ENCODE measurements around the gene ACVRL1. TPM values are rescaled to one million over a fixed set of nuclear protein-coding genes. Genes with fewer than 3 reads are reported as not detected.

ACVRL1 gene
- total RNA-seq, 4 donors from 2014 or later: 46.4 to 169 (median 56.8) TPM

GRCh38 chr12:51886021-51886710 lies 21.1 kb upstream of the ACVRL1 start:
- peaks cover 0 to 5% (median 0%) of the 10 kb centered on the region in 4 donors for H3K4me1 ChIP-seq
- peak overlapping the region in 3 of 4 donors; percentile 28 to 52 (median 35) for H3K27ac ChIP-seq
- TF ChIP-seq POLR2A (IDR thresholded peaks at IDR 0.05): no peak
- no peak for TF ChIP-seq CTCF (IDR thresholded peaks at IDR 0.05)
- no peaks in the 10 kb centered on the region for H3K36me3 ChIP-seq
- DNase-seq: peak in 2 of 3 donors; percentile 66 to 82
- H3K9me3 ChIP-seq: no peaks in the 10 kb centered on the region
- no peak overlapping the region for H3K4me3 ChIP-seq
- no peaks in the 10 kb centered on the region for H3K27me3 ChIP-seq

- Histone ChIP-seq H3K27me3 (no peaks in the 10 kb centered on the region), H3K27ac (no peak within 1 kb of the TSS), H3K9me3 (no peaks in the 10 kb centered on the region), H3K36me3 (no peaks in the 10 kb centered on the region), H3K4me1 (peaks cover 0 to 5% (median 0%) of the 10 kb centered on the region in 4 donors), H3K4me3 (no peak within 1 kb of the TSS)
- peak in 2 of 3 donors; percentile 67 to 68 for DNase-seq
- TF ChIP-seq CTCF (IDR thresholded peaks at IDR 0.05) (no peak), POLR2A (IDR thresholded peaks at IDR 0.05) (no peak)
Observed at GRCh38 chr12:51887476-51888315, 19.6 kb upstream of the ACVRL1 start, which contains the start of gene ANKRD33. Gene ANKRD33 (plus strand): TSS chr12:51888103. CDS start chr12:51888187, 84 bp downstream.

GRCh38 chr12:51888316-51889215 lies 18.7 kb upstream of the ACVRL1 start:
- no peaks in the 10 kb centered on the region for H3K27me3 ChIP-seq
- no peak overlapping the region for H3K4me3 ChIP-seq

GRCh38 chr12:51889216-51890132 lies 17.8 kb upstream of the ACVRL1 start:
- TF ChIP-seq CTCF (IDR thresholded peaks at IDR 0.05): no peak
- no peak for TF ChIP-seq POLR2A (IDR thresholded peaks at IDR 0.05)
- H3K9me3 ChIP-seq: no peaks in the 10 kb centered on the region
- H3K4me3 ChIP-seq: no peak overlapping the region
- H3K36me3 ChIP-seq: no peaks in the 10 kb centered on the region
- H3K27ac ChIP-seq: no peak overlapping the region
- H3K4me1 ChIP-seq: peaks cover 0 to 5% (median 0%) of the 10 kb centered on the region in 4 donors
- no peaks in the 10 kb centered on the region for H3K27me3 ChIP-seq
- peak in 1 of 3 donors; percentile 37 for DNase-seq

More at GRCh38 chr12:51888316-51889215, 18.7 kb upstream of the ACVRL1 start:
- Histone ChIP-seq H3K4me1 (peaks cover 0 to 5% (median 0%) of the 10 kb centered on the region in 4 donors), H3K36me3 (no peaks in the 10 kb centered on the region), H3K9me3 (no peaks in the 10 kb centered on the region), H3K27ac (no peak overlapping the region)
- DNase-seq: peak in 1 of 3 donors; percentile 42
- TF ChIP-seq CTCF (IDR thresholded peaks at IDR 0.05) (no peak), POLR2A (IDR thresholded peaks at IDR 0.05) (no peak)
